ENCODE results near the gene TMC7. TPM values are rescaled to one million over a fixed set of nuclear protein-coding genes. Genes with fewer than 3 reads are reported as not detected.

The TMC7 gene
- total RNA-seq, 2 experiments from 2014 or later, result not detected

- CTCF ChIA-PET, result interaction anchor here (2.7 kb wide), 1 partner anchor 18 kb away, joined by 10 read pairs; no protein-coding TSS in a partner anchor
These were observed 120.9 kb downstream of the TMC7 start for GRCh38 chr16:19104607-19105006.

DNA sequence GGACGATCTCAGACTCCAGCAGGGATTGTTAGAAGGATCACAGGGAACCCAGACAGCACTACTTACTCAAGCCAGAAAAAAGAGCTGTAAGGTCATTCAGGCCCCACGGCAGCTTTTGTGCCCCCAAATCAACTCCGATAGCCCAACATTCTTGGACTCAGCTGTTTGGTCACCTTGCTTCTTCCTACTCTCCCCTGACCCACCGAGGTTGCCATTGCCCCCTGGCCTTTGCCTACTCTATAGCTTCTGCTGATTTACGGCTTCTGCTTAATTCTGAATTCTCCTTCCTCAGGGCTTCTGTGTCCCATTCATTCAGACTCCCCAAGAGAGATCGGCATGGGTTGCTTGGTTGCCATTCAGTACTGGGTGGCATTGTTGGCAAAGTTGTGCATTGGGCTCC is 121.4 kb downstream of the TMC7 start:
- no peak for TF ChIP-seq CTCF (IDR thresholded peaks at IDR 0.05)
- Mint-ChIP-seq H3K9me3 (peaks cover under 1% of the 10 kb centered on the region), H3K4me1 (ENCODE audit: low read depth) (peaks cover 3% of the 10 kb centered on the region), H3K36me3 (ENCODE audit: low read depth) (no peaks in the 10 kb centered on the region), H3K27ac (no peak overlapping the region), H3K4me3 (no peak overlapping the region), H3K27me3 (peaks cover 4% of the 10 kb centered on the region)
- intact Hi-C loops (cut with micrococcal nuclease), result no loop called here
- no peak for DNase-seq
- POLR2A ChIA-PET, result no interaction called here
- CTCF ChIA-PET, result interaction anchor here (2.7 kb wide), 1 partner anchor 19 kb away, joined by 10 read pairs; no protein-coding TSS in a partner anchor
- ATAC-seq, result no peak

More at GRCh38 chr16:19104607-19105006, 120.9 kb downstream of the TMC7 start:
- H3K9me3 Mint-ChIP-seq, result peaks cover 3% of the 10 kb centered on the region
- H3K36me3 Mint-ChIP-seq (ENCODE audit: low read depth), result no peaks in the 10 kb centered on the region
- peaks cover 3% of the 10 kb centered on the region for H3K4me1 Mint-ChIP-seq (ENCODE audit: low read depth)
- DNase-seq (no peak), ATAC-seq (no peak)
- no peak overlapping the region for H3K4me3 Mint-ChIP-seq
- intact Hi-C loops (cut with micrococcal nuclease), result no loop called here
- TF ChIP-seq CTCF (IDR thresholded peaks at IDR 0.05), result no peak
- POLR2A ChIA-PET, result no interaction called here
- H3K27me3 Mint-ChIP-seq, result peaks cover 2% of the 10 kb centered on the region
- no peak overlapping the region for H3K27ac Mint-ChIP-seq

GRCh38 chr16:19105891-19106624 is 122.3 kb downstream of the TMC7 start:
- TF ChIP-seq CTCF (IDR thresholded peaks at IDR 0.05), result no peak
- Mint-ChIP-seq H3K9me3 (no peaks in the 10 kb centered on the region), H3K4me3 (no peak overlapping the region), H3K4me1 (ENCODE audit: low read depth) (peaks cover 3% of the 10 kb centered on the region), H3K27me3 (peaks cover 4% of the 10 kb centered on the region), H3K27ac (no peak overlapping the region), H3K36me3 (ENCODE audit: low read depth) (no peaks in the 10 kb centered on the region)
- intact Hi-C loops (cut with micrococcal nuclease), result no loop called here
- POLR2A ChIA-PET, result no interaction called here
- ATAC-seq (no peak), DNase-seq (no peak)
- CTCF ChIA-PET, result interaction anchor here (2.7 kb wide), 1 partner anchor 20 kb away, joined by 10 read pairs; no protein-coding TSS in a partner anchor

DNA sequence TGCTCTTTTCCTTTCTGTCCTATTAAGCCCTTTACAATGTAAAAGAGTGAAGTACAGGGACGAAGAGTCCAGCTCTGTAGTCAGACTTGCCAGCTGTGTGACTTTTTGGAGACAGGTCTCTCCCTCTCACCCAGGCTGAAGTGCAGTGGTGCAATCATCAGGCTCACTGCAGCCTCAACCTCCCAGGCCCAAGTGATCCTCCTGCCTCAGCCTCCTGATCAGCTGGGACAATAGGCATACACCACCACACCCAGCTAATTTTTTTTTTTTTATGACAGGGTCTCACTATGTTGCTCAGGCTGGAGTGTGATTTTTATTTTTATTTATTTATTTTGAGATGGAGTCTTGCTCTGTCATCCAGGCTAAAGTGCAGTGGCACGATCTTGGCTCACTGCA is 122.9 kb downstream of the TMC7 start:
- Mint-ChIP-seq H3K4me3 (no peak overlapping the region), H3K27ac (no peak overlapping the region), H3K36me3 (ENCODE audit: low read depth) (no peaks in the 10 kb centered on the region), H3K27me3 (peaks cover 4% of the 10 kb centered on the region), H3K9me3 (no peaks in the 10 kb centered on the region), H3K4me1 (ENCODE audit: low read depth) (peaks cover 3% of the 10 kb centered on the region)
- intact Hi-C loops (cut with micrococcal nuclease), result no loop called here
- CTCF ChIA-PET, result interaction anchor here (2.7 kb wide), 1 partner anchor 20 kb away, joined by 10 read pairs; no protein-coding TSS in a partner anchor
- no peak for ATAC-seq
- no peak for TF ChIP-seq CTCF (IDR thresholded peaks at IDR 0.05)
- POLR2A ChIA-PET, result no interaction called here
- no peak for DNase-seq

All from activated CD8-positive, alpha-beta T cell treated with anti-CD3 and anti-CD28 coated beads for 36 hours (primary cell).